Caco-2 (cell line): ENCODE results near the gene KRTAP10-8. TPM values are rescaled to one million over a fixed set of nuclear protein-coding genes. Genes with fewer than 3 reads are reported as not detected.

Source experiments
- BruUV-seq: library from RNA; stranded (reverse); fragments of 400-500 nt; replicated peaks from 2 replicates; lab custom pipeline; 2021; lab: Mats Ljungman, UMichigan
- CTCF ChIA-PET: fragments of 300-600 bp; sonication (Branson Sonifier 250); formaldehyde crosslinking; loops from one replicate; lab custom pipeline; 2022; ENCODE audit warnings: antibody characterized with exemption; lab: Charles Lee
- POLR2A ChIA-PET: fragments of 300-600 bp; sonication (Branson Sonifier 250); formaldehyde crosslinking; loops from one replicate; lab custom pipeline; 2022; ENCODE audit warnings: antibody characterized with exemption; lab: Charles Lee
- DNase-seq, 2 experiments: peaks; one replicate each; pipeline versions ENCODE4 v3.0.0 to v3.0.0-alpha.2; 2020 to 2022
- H3K27me3 ChIP-seq: replicated peaks from 2 replicates; pipeline ENCODE4 v1.6.0; 2011; ENCODE audit warnings: low read length; ENCODE audit not compliant: control insufficient read depth, insufficient read depth
- H3K36me3 ChIP-seq: 2 replicates; pipeline ENCODE4 v1.5.1; 2011; ENCODE audit warnings: low read length; ENCODE audit not compliant: control insufficient read depth, insufficient read depth
- H3K4me1 ChIP-seq: fragments of 250-450 bp; sonication (Bioruptor Pico); 2 replicates; pipeline ENCODE4 v1.5.1; 2020; ENCODE audit warnings: mild to moderate bottlenecking
- H3K4me3 ChIP-seq: 2 replicates; pipeline ENCODE4 v1.5.1; 2011; ENCODE audit warnings: low read depth, mild to moderate bottlenecking, control low read depth, low read length
- H3K9me3 ChIP-seq: fragments of 250-450 bp; sonication (Bioruptor Pico); 2 replicates; pipeline ENCODE4 v1.5.1; 2020; ENCODE audit warnings: mild to moderate bottlenecking, moderate library complexity
- H3K27ac Mint-ChIP-seq: one replicate; pipeline ENCODE4 v1.8.0; 2022; ENCODE audit warnings: mixed read lengths; ENCODE audit not compliant: unreplicated experiment
- H3K27me3 Mint-ChIP-seq: one replicate; pipeline ENCODE4 v1.8.0; 2022; ENCODE audit warnings: mixed read lengths; ENCODE audit not compliant: insufficient read depth, unreplicated experiment
- H3K36me3 Mint-ChIP-seq: one replicate; pipeline ENCODE4 v1.8.0; 2022; ENCODE audit warnings: mild to moderate bottlenecking, mixed read lengths; ENCODE audit not compliant: insufficient read depth, unreplicated experiment
- H3K4me1 Mint-ChIP-seq: one replicate; pipeline ENCODE4 v1.8.0; 2022; ENCODE audit warnings: low read depth, mixed read lengths; ENCODE audit not compliant: unreplicated experiment
- H3K4me3 Mint-ChIP-seq: one replicate; pipeline ENCODE4 v1.8.0; 2022; ENCODE audit warnings: mild to moderate bottlenecking, moderate library complexity, mixed read lengths; ENCODE audit not compliant: unreplicated experiment
- H3K9me3 Mint-ChIP-seq: one replicate; pipeline ENCODE4 v1.8.0; 2022; ENCODE audit warnings: mixed read lengths; ENCODE audit not compliant: unreplicated experiment
- CTCF ChIP-seq, 2 experiments: fragments of 200-600 bp in 1 of 2; IDR thresholded peaks; 1 replicate in 1 of 2; 2 replicates in 1 of 2; pipeline versions ENCODE4 v1.5.1 to v1.8.0; 2011 to 2022; ENCODE audit warnings: antibody characterized with exemption in 1 of 2, control low read depth in 1 of 2, inconsistent platforms in 1 of 2, low read depth in 1 of 2, low read length in 1 of 2, mild to moderate bottlenecking in 1 of 2, moderate library complexity in 1 of 2; ENCODE audit not compliant: insufficient read depth in 1 of 2, severe bottlenecking in 1 of 2, unreplicated experiment in 1 of 2
- intact Hi-C: fragments of 100-400 bp; cut with micrococcal nuclease; formaldehyde crosslinking; loops from one replicate; pipeline ENCODE4 v1.10.0; 2022; ENCODE audit not compliant: unreplicated experiment
- total RNA-seq: library from RNA; stranded (reverse); gene quantifications from 2 replicates; pipeline ENCODE4 v1.2.3, GENCODE V29; 2022

Gene KRTAP10-8
- total RNA-seq, 1 experiment from 2014 or later = not detected

- Mint-ChIP-seq H3K9me3 (no peaks in the 10 kb centered on the region), H3K36me3 (no peaks in the 10 kb centered on the region), H3K27me3 (peaks cover 3% of the 10 kb centered on the region), H3K27ac (no peak within 1 kb of the TSS), H3K4me1 (no peaks in the 10 kb centered on the region), H3K4me3 (no peak within 1 kb of the TSS)
- Histone ChIP-seq H3K36me3 (no peaks in the 10 kb centered on the region), H3K4me1 (no peaks in the 10 kb centered on the region), H3K4me3 (no peak within 1 kb of the TSS), H3K27me3 (no peaks in the 10 kb centered on the region), H3K9me3 (no peaks in the 10 kb centered on the region)
- ChIA-PET POLR2A (no interaction called here), CTCF (no interaction called here)
- BruUV-seq = no TSS peak
- DNase-seq = no peak
- intact Hi-C loops = no loop called here
- TF ChIP-seq CTCF (IDR thresholded peaks at IDR 0.05; ENCODE audit: insufficient read depth in 1 of 2, low read depth in 1 of 2, low read length in 1 of 2, severe bottlenecking in 1 of 2, unreplicated experiment in 1 of 2) = no peak
These were observed 42.8 kb downstream of the KRTAP10-8 start, which contains the start of gene KRTAP12-4 for GRCh38 chr21:44654576-44655175. TSS of gene KRTAP12-4 (minus strand) at chr21:44654659. CDS start at chr21:44654614, 45 bp downstream.

GRCh38 chr21:44656868-44657267 lies 45.0 kb downstream of the KRTAP10-8 start:
- Mint-ChIP-seq H3K9me3 (peaks cover 8% of the 10 kb centered on the region), H3K27ac (no peak overlapping the region)
- TF ChIP-seq CTCF (IDR thresholded peaks at IDR 0.05; ENCODE audit: insufficient read depth in 1 of 2, low read depth in 1 of 2, low read length in 1 of 2, severe bottlenecking in 1 of 2, unreplicated experiment in 1 of 2) = no peak

GRCh38 chr21:44657635-44658540 lies 46.0 kb downstream of the KRTAP10-8 start, which contains the start of gene KRTAP12-3:
TSS of gene KRTAP12-3 (plus strand) at chr21:44657932. CDS start at chr21:44657980, 48 bp downstream.
- Mint-ChIP-seq H3K36me3 (no peaks in the 10 kb centered on the region), H3K27ac (no peak within 1 kb of the TSS), H3K4me3 (no peak within 1 kb of the TSS), H3K4me1 (no peaks in the 10 kb centered on the region), H3K9me3 (peaks cover 18% of the 10 kb centered on the region), H3K27me3 (peaks cover 7% of the 10 kb centered on the region)
- Histone ChIP-seq H3K4me3 (no peak within 1 kb of the TSS), H3K4me1 (no peaks in the 10 kb centered on the region), H3K27me3 (no peaks in the 10 kb centered on the region), H3K9me3 (peaks cover 5% of the 10 kb centered on the region; the same call in 1 of the 2 replicates), H3K36me3 (no peaks in the 10 kb centered on the region)
- no peak for TF ChIP-seq CTCF (IDR thresholded peaks at IDR 0.05; ENCODE audit: insufficient read depth in 1 of 2, low read depth in 1 of 2, low read length in 1 of 2, severe bottlenecking in 1 of 2, unreplicated experiment in 1 of 2)
- DNase-seq = no peak
- POLR2A ChIA-PET = no interaction called here
- intact Hi-C loops = no loop called here
- no TSS peak for BruUV-seq
- CTCF ChIA-PET = no interaction called here

More at GRCh38 chr21:44656868-44657267, 45.0 kb downstream of the KRTAP10-8 start:
- POLR2A ChIA-PET = no interaction called here
- DNase-seq = no peak
- intact Hi-C loops = no loop called here
- H3K4me3 Mint-ChIP-seq = no peak overlapping the region
- Histone ChIP-seq H3K27me3 (no peaks in the 10 kb centered on the region), H3K9me3 (0 out of 2 replicates have a peak, but pooled peaks cover 2% of the 10 kb centered on the region), H3K36me3 (no peaks in the 10 kb centered on the region), H3K4me3 (no peak overlapping the region), H3K4me1 (no peaks in the 10 kb centered on the region)
- BruUV-seq = no TSS peak
- CTCF ChIA-PET = no interaction called here
- no peaks in the 10 kb centered on the region for H3K36me3 Mint-ChIP-seq
- H3K4me1 Mint-ChIP-seq = no peaks in the 10 kb centered on the region
- H3K27me3 Mint-ChIP-seq = peaks cover 7% of the 10 kb centered on the region
